Hepatocyte (in vitro differentiated cells): Measurements from ENCODE around the gene SDC3.

Experiments used
- CTCF ChIP-seq: fragments of 200-600 bp; sonication (generic); IDR thresholded peaks from 2 replicates; pipeline ENCODE4 v1.5.1; 2016; ENCODE audit warnings: antibody characterized with exemption, mild to moderate bottlenecking; ENCODE audit not compliant: poor library complexity
- EZH2 ChIP-seq: fragments of 200-600 bp; sonication (generic); IDR thresholded peaks from 2 replicates; pipeline ENCODE4 v1.6.1; 2016; ENCODE audit warnings: antibody characterized with exemption, mild to moderate bottlenecking, borderline replicate concordance

GRCh38 chr1:30899577-30900389, 8.8 kb downstream of the SDC3 start:
- TF ChIP-seq CTCF (no peak), EZH2 (no peak)
